Hippocampal formation (tissue), 2 donors: Measurements from ENCODE around the gene PGBD1.

Experiments used
- DNase-seq, 2 donors: peaks; one replicate each; lab custom pipeline; 2025; lab: John Stamatoyannopoulos, UW

The PGBD1 gene

DNA sequence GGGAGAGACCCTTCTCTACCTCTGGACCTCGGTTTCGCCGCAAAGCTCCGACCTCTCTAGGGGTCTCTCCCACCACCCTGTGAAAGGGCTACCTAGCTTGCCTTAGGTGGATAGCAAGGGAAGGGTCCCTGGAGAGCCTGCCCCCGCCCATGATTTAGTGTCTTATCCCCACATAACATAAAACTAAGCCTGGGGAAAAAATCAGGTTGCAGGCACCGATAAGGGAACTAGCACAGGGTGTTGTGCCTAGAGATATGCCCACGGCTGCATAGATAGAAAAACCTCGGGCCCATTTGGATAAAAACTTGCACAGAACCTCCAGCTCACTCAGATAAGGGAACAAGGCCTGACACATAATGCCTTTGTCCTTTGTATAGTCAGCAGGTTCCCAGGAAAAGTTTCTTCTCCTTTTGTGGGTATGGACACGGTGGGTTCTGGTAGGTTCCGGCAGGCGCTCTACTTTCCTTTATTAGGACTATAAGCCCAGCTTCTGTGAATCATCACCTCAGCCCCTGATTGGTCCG is 53.7 kb downstream of the PGBD1 start:
- DNase-seq, result no peak

DNA sequence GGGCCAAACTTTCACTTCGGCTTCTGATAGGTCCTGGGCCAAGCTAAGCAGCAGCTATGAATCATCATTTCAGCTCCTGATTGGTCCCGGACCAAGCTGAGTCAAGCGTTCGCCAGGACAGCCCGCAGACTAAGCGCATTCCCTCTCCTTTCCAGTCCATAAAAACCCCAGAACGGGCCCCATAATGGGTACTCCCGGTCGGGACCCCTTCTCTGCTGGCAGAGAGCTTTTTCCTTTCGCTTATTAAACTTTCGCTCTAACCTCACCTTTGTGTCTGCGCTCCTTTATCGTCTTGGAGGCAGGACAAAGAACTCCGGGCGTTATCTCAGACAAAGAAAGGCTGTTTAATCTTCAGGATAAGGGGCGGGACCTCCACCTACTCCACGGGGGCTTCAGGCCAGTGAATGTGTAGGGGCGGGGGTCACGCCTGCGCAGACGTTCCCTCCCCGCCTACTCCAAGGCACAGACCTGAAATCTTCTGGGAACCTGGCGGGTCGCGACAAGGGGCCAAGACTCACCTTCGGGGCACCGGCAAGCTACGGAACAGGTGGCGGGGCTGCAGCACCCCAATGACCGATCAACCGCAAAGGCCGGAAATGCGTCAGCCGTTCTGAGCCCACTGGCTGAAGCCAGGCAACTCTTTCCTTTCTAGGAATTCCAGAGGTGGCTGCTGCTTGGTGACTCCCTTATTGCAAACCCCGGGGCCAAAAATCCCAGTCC is 54.4 kb downstream of the PGBD1 start, which contains the start of gene ZSCAN31:
TSS of gene ZSCAN31 (minus strand) at position 585 of the 720 bp plus-strand sequence. CDS start 6,465 bp downstream, outside the sequence.
- peak; percentile 74 to 84 for DNase-seq

DNA sequence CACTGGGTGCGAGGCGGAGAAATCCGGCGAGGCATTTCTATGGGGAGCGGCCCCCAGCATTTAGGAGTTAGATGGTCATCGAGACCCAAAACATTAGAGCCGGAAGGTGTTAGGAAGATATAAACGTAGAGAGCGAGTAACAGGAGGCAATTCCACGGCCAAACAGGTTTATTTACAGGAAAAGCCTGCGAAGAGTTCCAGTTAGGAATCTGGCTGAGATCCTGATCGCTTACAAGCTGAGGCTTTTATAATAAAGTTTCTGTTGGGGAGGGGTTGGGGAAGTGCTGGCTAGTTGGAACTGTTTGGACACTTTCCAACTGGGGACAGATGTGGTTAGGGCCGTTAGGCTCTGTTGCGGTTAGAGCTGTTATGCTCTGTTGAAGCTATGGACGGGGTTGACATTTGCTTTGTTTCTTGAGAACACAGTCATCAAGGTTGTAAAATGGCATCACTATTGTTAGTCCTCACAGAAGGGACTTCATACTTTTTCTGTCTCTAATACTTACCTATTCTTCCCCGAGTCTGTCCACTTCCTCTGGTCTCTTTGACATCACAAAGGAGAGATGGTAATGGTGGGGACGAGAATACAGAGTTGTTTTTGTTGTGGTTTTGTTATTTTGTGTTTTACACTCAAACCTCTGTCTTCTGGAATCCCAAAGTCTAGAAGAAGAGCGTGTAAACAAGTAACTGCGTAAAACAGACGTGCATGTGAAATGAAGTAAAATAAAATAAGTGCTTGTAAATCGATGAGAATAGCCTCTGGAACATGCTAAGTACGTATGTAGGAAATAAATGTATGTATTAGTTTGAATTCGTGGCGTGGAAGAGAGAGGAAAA is 55.1 kb downstream of the PGBD1 start:
- DNase-seq, result peak in 1 of 2 donors; percentile 45

DNA sequence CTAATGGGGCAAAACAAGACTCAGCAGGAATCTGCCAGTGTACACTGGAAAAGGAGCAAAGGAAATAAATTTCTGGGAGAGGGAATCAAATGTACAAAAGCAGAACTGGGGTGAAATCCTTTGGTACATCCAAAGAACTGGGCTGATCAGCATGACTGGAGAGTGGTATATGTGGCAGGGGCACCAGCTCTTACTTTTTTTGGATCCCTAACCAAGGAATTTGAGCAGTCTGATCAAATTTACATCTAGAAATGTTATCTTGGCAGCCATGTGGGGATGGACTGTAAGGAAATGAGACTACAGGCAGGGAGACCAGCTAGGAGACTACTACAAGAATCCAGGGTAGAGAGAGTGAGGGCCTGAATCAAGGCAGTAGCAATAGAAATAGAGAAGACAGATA is 55.7 kb downstream of the PGBD1 start:
- no peak for DNase-seq

DNA sequence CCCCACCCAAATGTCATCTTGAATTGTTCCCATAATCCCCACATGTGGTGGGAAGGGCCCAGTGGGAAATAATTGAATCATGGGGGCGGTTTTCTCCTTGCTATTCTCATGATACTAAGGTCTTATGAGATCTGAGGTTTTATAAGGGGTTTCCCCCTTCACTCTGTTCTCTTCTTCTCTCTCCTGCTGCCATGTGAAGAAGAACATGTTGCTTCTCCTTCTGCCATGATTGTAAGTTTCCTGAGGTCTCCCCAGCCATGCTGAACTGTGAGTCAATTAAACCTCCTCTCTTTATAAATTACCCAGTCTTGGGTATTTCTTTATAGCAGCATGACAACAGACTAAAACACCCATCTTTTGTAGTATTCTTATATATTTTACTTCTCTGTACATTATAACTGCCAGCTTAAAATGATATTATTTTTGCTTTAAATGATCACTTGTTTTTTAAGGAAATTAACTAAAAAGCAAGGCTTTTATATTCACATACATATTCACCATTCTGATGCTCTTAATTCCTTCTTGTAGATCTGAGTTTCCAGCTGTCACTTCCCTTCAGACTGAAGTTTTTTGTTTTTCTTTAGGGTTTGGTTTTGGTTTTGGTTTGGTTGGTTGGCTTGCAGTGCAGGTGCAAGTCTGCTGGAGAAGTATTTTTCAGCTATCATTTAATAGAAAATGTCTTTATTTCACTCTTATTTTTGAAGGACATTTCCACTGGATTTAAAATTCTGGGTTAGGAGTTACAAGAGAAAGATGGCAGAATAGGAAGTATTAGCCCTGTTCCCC is 59.1 kb downstream of the PGBD1 start:
- DNase-seq, result no peak

DNA sequence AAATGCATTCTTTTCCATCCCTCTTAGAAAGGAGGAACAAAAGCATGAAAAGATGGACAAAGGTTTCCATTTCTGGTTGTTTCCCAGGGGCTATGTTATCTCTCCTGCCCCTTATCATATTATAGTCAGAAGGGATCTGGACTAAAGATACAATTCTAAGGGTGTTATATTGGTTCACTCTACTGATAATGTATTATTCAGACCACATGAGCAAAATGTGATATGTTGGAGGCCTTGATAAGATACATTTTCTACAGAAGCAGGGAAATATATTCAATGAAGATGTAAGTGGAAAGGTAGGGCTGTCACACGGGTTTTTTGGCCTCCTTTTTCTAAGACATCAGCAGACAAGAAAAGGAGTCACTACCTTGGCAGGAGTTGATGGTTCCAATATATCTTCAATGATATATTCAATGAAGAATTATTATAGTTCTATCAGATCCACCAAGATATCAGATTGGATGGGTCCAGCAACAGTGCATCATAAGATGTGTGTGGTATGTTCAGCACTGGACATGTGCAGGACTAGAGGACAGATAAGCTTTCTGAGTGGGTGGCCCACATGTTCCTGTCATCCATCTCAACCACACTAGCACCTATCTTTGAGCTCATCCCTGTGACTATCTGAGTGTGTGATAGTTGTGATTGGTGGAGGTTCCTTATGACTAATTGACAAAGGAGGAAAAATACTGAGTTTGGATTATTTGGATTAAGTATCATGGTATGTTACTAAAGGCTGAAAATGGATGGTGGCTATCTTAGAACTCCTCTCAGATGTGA is 62.7 kb downstream of the PGBD1 start:
- no peak for DNase-seq

DNA sequence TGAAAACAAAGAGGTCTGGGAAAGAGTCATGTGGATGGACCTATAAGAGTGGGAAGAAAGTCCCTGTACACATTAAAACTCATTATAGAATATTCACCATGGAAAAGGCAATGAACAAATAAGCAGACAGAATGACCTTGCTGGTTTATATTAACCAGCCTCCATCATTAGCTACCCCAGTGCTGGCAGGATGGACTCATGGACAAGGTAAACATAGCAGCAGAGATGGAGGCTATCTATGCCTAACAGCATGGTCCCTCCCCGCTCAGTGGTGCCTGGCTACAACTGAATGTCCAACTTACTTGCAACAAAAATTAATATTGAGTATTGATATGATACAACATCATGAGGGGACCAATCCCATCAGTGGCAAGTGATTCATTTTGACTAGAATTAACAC is 63.8 kb downstream of the PGBD1 start:
- no peak for DNase-seq

DNA sequence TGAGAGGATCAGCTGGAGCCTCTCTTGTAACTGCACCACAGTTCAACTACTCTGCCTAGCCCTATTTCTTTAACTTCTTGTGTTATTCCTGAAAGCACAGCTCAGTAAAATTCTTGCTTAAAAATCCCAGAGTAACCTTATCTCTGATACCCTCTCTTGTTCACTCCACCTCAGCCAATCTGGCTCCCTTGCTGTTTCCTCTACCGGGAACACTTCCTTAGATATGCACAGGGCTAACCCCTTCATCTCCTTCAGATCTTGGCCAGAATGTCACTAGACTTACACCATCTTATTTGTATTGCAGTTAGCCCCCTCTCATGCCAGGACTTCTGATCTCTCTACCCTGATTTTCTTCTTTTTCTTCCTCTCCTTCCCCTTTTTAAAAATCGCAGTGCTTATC is 65.7 kb downstream of the PGBD1 start:
- no peak for DNase-seq

DNA sequence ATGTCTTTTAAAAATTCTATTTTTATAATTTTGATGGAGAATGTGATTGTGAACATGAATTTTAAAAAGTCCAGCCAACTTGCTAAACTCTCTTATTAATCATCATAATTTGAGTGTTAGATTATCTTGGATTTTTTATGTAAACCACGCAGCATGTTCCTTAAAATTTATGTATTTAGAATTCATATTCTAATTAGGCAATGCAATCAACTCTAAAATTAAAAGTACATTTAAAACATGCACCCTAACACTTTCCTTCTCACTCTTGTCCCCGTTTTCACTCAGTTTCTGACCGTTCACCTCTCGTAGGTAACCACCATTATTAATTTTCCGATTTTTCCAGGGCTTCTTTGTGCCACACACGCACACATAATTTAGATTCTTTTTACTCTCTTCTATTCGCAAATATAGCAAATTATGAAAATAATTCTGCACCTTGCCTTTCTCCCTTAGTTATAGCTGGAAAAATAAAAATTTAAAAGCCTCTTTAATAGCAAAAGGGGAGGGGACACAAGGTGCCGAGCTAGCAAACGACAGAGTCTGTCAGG is 68.0 kb downstream of the PGBD1 start:
- no peak for DNase-seq

DNA sequence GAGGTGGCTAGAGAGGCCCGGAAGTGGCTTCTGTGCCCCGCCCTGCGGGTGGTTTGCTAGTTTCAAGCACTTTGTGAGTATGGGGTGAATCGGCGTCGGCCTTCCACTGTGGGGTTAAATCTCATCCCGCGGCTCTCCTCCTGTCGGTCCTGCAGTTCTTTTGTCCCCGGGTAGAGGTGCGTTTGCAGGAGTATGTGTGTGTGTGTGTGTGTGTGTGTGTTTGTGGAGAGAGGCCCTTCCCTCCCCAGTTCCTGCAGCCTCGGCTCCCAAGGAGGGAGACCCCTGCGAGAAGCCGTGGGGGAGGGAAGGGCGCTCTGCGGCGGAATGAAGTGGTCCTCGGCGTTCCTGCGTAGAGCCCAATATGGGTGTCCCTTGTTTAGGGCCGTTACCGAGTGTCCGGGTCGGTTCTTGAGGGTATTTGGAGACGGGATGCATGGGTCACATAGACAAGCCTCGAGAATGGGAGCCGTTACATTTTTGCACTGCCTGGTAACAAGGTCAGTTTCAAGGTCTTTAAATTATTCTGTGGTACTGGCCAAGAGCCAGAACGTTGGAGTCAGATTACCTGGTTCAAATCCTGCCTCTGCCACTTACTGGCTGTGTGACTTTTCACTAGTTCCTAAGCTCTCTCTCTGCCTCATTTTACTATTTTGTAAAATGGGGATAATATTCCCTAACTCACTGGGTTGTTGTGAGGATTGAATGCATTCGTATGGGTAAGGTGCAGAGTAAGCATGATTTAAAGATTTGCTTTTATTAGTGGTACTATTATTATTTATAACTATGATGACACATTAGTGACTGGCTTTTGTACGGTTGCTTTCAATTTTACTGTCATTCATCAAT is 68.7 kb downstream of the PGBD1 start, which contains the start of gene ZKSCAN3:
TSS of gene ZKSCAN3 (plus strand) at position 56 of the 846 bp plus-strand sequence. CDS start 9,640 bp downstream, outside the sequence.
- DNase-seq, result peak; percentile 79 to 82

DNA sequence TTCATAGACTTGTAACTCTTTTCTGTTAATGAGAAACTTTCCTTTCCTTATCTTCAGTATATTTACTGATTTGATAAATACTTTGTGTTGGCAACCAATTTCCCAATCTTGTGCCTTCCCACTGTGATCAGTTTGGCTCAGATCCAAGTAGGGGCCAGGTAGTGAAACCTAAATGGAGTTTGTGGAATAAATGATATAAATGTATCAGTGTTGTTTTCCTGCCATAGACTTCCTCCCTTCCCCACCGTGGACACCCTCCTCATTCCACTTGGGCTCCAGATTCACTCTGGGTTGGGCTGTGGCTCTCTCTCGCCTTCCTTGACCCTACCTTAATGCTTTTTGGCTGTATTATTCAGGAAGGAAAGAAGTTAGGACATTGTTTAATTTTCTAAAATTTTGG is 69.7 kb downstream of the PGBD1 start:
- DNase-seq, result no peak

DNA sequence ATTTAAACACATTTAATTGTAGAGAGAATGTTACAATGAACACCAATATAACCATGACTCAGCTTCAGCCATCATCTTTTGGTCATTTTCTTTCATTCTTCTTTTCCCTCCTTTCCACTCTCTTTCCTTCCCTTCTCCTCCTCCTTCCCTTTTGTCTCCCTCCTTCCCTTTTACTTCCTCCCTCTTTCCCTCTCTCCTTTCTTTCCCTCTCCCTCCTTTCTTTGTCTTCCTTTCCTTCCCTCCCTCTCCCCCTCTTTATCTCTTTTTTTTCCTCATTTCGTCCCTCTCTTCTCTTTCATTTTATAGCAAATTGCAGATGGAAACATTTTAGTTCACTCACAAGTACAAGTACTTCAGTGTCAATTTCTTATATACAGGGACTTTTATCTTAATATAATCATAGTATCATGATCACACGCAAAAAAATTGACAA is 70.1 kb downstream of the PGBD1 start:
- no peak for DNase-seq
